Activated T-helper 2 cell treated with anti-CD3 and anti-CD28 coated beads, Interferon-gamma antibody, Interleukin-2, Interleukin-4, amounts not matched to agents 10 μg/mL and 5 μg/mL and 100 μg/mL, durations not matched to agents 14 hours and 24 hours and 36 hours (primary cell): Measurements from ENCODE around the gene SMAD9. TPM values are rescaled to one million over a fixed set of nuclear protein-coding genes. Genes with fewer than 3 reads are reported as not detected.
A peak's percentile ranks its signal among the peaks of the same experiment; 100 is the strongest.

ENCODE experiments used
- DNase-seq: peaks from one replicate; pipeline ENCODE4 v3.0.0; 2021; ENCODE audit warnings: low spot score
- H3K27ac Mint-ChIP-seq: one replicate; pipeline ENCODE4 v1.8.0; 2021; ENCODE audit warnings: mixed read lengths
- H3K27me3 Mint-ChIP-seq: one replicate; pipeline ENCODE4 v1.8.0; 2021; ENCODE audit warnings: low read depth, mixed read lengths
- H3K36me3 Mint-ChIP-seq: one replicate; pipeline ENCODE4 v1.8.0; 2021; ENCODE audit warnings: low read depth, mixed read lengths
- H3K4me1 Mint-ChIP-seq: one replicate; pipeline ENCODE4 v1.8.0; 2021; ENCODE audit warnings: low read depth, mixed read lengths
- H3K4me3 Mint-ChIP-seq: one replicate; pipeline ENCODE4 v1.8.0; 2021; ENCODE audit warnings: low read depth, mild to moderate bottlenecking, moderate library complexity, mixed read lengths
- H3K9me3 Mint-ChIP-seq: one replicate; pipeline ENCODE4 v1.8.0; 2021; ENCODE audit warnings: mixed read lengths
- intact Hi-C: fragments of 100-400 bp; cut with micrococcal nuclease; formaldehyde crosslinking; loops from one replicate; pipeline ENCODE4 v1.15.1; 2023
- total RNA-seq: library from RNA; stranded (reverse); gene quantifications from 2 replicates; pipeline ENCODE4 v1.2.3, GENCODE V29; 2022

SMAD9 gene
- total RNA-seq, 1 donor from 2014 or later, result not detected

GRCh38 chr13:36818804-36819738, 101.0 kb downstream of the SMAD9 start, which contains the start of gene RFXAP:
RFXAP (plus strand) TSS chr13:36819222; CDS start chr13:36819358, 136 bp downstream.
- H3K9me3 Mint-ChIP-seq, result no peaks in the 10 kb centered on the region
- peaks cover 18% of the 10 kb centered on the region for H3K27me3 Mint-ChIP-seq
- peak; percentile 88 for DNase-seq
- intact Hi-C loops, result loop anchor here (1.0 to 2.0 kb wide), 5 partner anchors 181 to 1530 kb away; partner anchors contain the start of genes EXOSC8, SPART, SUPT20H and UFM1
- peaks cover 18% of the 10 kb centered on the region for H3K36me3 Mint-ChIP-seq
- H3K27ac Mint-ChIP-seq, result peak within 1 kb of the TSS; percentile 89
- H3K4me3 Mint-ChIP-seq, result peak within 1 kb of the TSS; percentile 90
- peaks cover 43% of the 10 kb centered on the region for H3K4me1 Mint-ChIP-seq

- peak overlapping the region; percentile 74 for H3K27ac Mint-ChIP-seq
Observed at GRCh38 chr13:36817996-36818803, 101.8 kb downstream of the SMAD9 start.

GRCh38 chr13:36815062-36815461, 105.0 kb downstream of the SMAD9 start:
- intact Hi-C loops, result no loop called here
- DNase-seq, result no peak
- H3K27ac Mint-ChIP-seq, result no peak overlapping the region

More at GRCh38 chr13:36817996-36818803, 101.8 kb downstream of the SMAD9 start:
- DNase-seq, result no peak
- H3K4me3 Mint-ChIP-seq, result peak overlapping the region; percentile 90
- peaks cover 26% of the 10 kb centered on the region for H3K27me3 Mint-ChIP-seq
- intact Hi-C loops, result loop anchor here (2.0 kb wide), 2 partner anchors 241 to 397 kb away; partner anchors contain the start of gene SUPT20H
- H3K36me3 Mint-ChIP-seq, result peaks cover 11% of the 10 kb centered on the region
- H3K9me3 Mint-ChIP-seq, result no peaks in the 10 kb centered on the region
- peaks cover 36% of the 10 kb centered on the region for H3K4me1 Mint-ChIP-seq

GRCh38 chr13:36814465-36814864, 105.6 kb downstream of the SMAD9 start:
- H3K4me3 Mint-ChIP-seq, result no peak overlapping the region
- no peak overlapping the region for H3K27ac Mint-ChIP-seq
- H3K9me3 Mint-ChIP-seq, result no peaks in the 10 kb centered on the region
- H3K4me1 Mint-ChIP-seq, result peaks cover 12% of the 10 kb centered on the region
- no peak for DNase-seq
- no peaks in the 10 kb centered on the region for H3K36me3 Mint-ChIP-seq
- H3K27me3 Mint-ChIP-seq, result peaks cover 45% of the 10 kb centered on the region
- intact Hi-C loops, result no loop called here

More at GRCh38 chr13:36815062-36815461, 105.0 kb downstream of the SMAD9 start:
- Mint-ChIP-seq H3K36me3 (no peaks in the 10 kb centered on the region), H3K9me3 (no peaks in the 10 kb centered on the region), H3K4me1 (peaks cover 16% of the 10 kb centered on the region), H3K27me3 (peaks cover 43% of the 10 kb centered on the region), H3K4me3 (no peak overlapping the region)

- H3K27me3 Mint-ChIP-seq, result peaks cover 48% of the 10 kb centered on the region
- no peak overlapping the region for H3K27ac Mint-ChIP-seq
- no peak overlapping the region for H3K4me3 Mint-ChIP-seq
- intact Hi-C loops, result no loop called here
- no peak for DNase-seq
- peaks cover 4% of the 10 kb centered on the region for H3K4me1 Mint-ChIP-seq
- no peaks in the 10 kb centered on the region for H3K36me3 Mint-ChIP-seq
- no peaks in the 10 kb centered on the region for H3K9me3 Mint-ChIP-seq
Observed at GRCh38 chr13:36813225-36813624, 106.8 kb downstream of the SMAD9 start.

- Mint-ChIP-seq H3K36me3 (no peaks in the 10 kb centered on the region), H3K9me3 (no peaks in the 10 kb centered on the region), H3K27ac (no peak overlapping the region), H3K4me3 (no peak overlapping the region), H3K4me1 (no peaks in the 10 kb centered on the region), H3K27me3 (peaks cover 37% of the 10 kb centered on the region)
- no peak for DNase-seq
- intact Hi-C loops, result no loop called here
Observed at GRCh38 chr13:36807616-36808015, 112.4 kb downstream of the SMAD9 start.

GRCh38 chr13:36806102-36806501, 113.9 kb downstream of the SMAD9 start:
- Mint-ChIP-seq H3K9me3 (no peaks in the 10 kb centered on the region), H3K36me3 (no peaks in the 10 kb centered on the region), H3K4me1 (no peaks in the 10 kb centered on the region), H3K4me3 (no peak overlapping the region), H3K27me3 (peaks cover 25% of the 10 kb centered on the region), H3K27ac (no peak overlapping the region)
- DNase-seq, result no peak
- intact Hi-C loops, result no loop called here

GRCh38 chr13:36804588-36804987, 115.5 kb downstream of the SMAD9 start:
- DNase-seq, result no peak
- Mint-ChIP-seq H3K4me3 (no peak overlapping the region), H3K27ac (no peak overlapping the region), H3K4me1 (no peaks in the 10 kb centered on the region), H3K27me3 (peaks cover 24% of the 10 kb centered on the region), H3K9me3 (no peaks in the 10 kb centered on the region), H3K36me3 (no peaks in the 10 kb centered on the region)
- intact Hi-C loops, result no loop called here

GRCh38 chr13:36801035-36801434, 119.0 kb downstream of the SMAD9 start:
- Mint-ChIP-seq H3K9me3 (no peaks in the 10 kb centered on the region), H3K36me3 (no peaks in the 10 kb centered on the region), H3K4me3 (no peak overlapping the region), H3K27me3 (peaks cover 13% of the 10 kb centered on the region), H3K4me1 (no peaks in the 10 kb centered on the region), H3K27ac (no peak overlapping the region)
- intact Hi-C loops, result no loop called here
- DNase-seq, result no peak

GRCh38 chr13:36796052-36796451, 124.0 kb downstream of the SMAD9 start:
- intact Hi-C loops, result no loop called here
- H3K27me3 Mint-ChIP-seq, result peaks cover 5% of the 10 kb centered on the region
- H3K4me3 Mint-ChIP-seq, result no peak overlapping the region
- no peaks in the 10 kb centered on the region for H3K36me3 Mint-ChIP-seq
- no peak overlapping the region for H3K27ac Mint-ChIP-seq
- H3K9me3 Mint-ChIP-seq, result no peaks in the 10 kb centered on the region
- DNase-seq, result no peak
- H3K4me1 Mint-ChIP-seq, result no peaks in the 10 kb centered on the region

GRCh38 chr13:36795463-36795862, 124.6 kb downstream of the SMAD9 start:
- H3K4me3 Mint-ChIP-seq, result no peak overlapping the region
- intact Hi-C loops, result no loop called here
- H3K27me3 Mint-ChIP-seq, result peaks cover 4% of the 10 kb centered on the region
- no peaks in the 10 kb centered on the region for H3K9me3 Mint-ChIP-seq
- no peak overlapping the region for H3K27ac Mint-ChIP-seq
- no peaks in the 10 kb centered on the region for H3K36me3 Mint-ChIP-seq
- no peak for DNase-seq
- no peaks in the 10 kb centered on the region for H3K4me1 Mint-ChIP-seq
